SK-N-SH treated with all-trans-retinoic acid at 6 μM for 48 hours (cell line): ENCODE results near the gene FGF14.

Experiments used
- ATAC-seq: fragments of 200-7000 bp; cut with Tn5 transposase; 3 replicates; pipeline ENCODE4 v1.9.1; 2020; ENCODE audit warnings: mild to moderate bottlenecking, moderate library complexity
- ARNTL ChIP-seq: fragments of 450-650 bp; formaldehyde crosslinking; IDR thresholded peaks from 2 replicates; pipeline ENCODE4 v1.5.0; 2020; ENCODE audit warnings: low read depth, mild to moderate bottlenecking, moderate library complexity, borderline replicate concordance
- BACH2 ChIP-seq: fragments of 250-450 bp; sonication (Bioruptor Pico); IDR thresholded peaks from 2 replicates; pipeline ENCODE4 v1.9.0; 2021; ENCODE audit warnings: mild to moderate bottlenecking, borderline replicate concordance
- CSDC2 ChIP-seq: fragments of 250-450 bp; sonication (Bioruptor Pico); IDR thresholded peaks from 2 replicates; pipeline ENCODE4 v1.5.0; 2020; ENCODE audit warnings: mild to moderate bottlenecking, moderate library complexity
- ESRRG ChIP-seq: fragments of 250-450 bp; sonication (Bioruptor Pico); IDR thresholded peaks from 2 replicates; pipeline ENCODE4 v1.6.1; 2021; ENCODE audit warnings: mild to moderate bottlenecking
- GLIS3 ChIP-seq: fragments of 250-450 bp; sonication (Bioruptor Pico); IDR thresholded peaks from 2 replicates; pipeline ENCODE4 v1.5.0; 2020; ENCODE audit warnings: mild to moderate bottlenecking, moderate library complexity
- ISL1 ChIP-seq: fragments of 250-450 bp; sonication (Bioruptor Pico); IDR thresholded peaks from 2 replicates; pipeline ENCODE4 v2.1.2; 2022; ENCODE audit warnings: mild to moderate bottlenecking, moderate library complexity
- OSR1 ChIP-seq: fragments of 250-450 bp; sonication (Bioruptor Pico); IDR thresholded peaks from 2 replicates; pipeline ENCODE4 v1.8.0; 2022; ENCODE audit warnings: moderate library complexity, mild to moderate bottlenecking, inconsistent platforms
- PPARA ChIP-seq: fragments of 250-450 bp; sonication (Bioruptor Pico); IDR thresholded peaks from 2 replicates; pipeline ENCODE4 v1.5.0; 2020; ENCODE audit warnings: mild to moderate bottlenecking, borderline replicate concordance
- RARB ChIP-seq: fragments of 250-450 bp; sonication (Bioruptor Pico); IDR thresholded peaks from 2 replicates; pipeline ENCODE4 v1.8.0; 2021; ENCODE audit warnings: mild to moderate bottlenecking, moderate library complexity
- SNAI2 ChIP-seq: fragments of 250-450 bp; sonication (Bioruptor Pico); IDR thresholded peaks from 2 replicates; pipeline ENCODE4 v1.5.0; 2020; ENCODE audit warnings: mild to moderate bottlenecking, moderate library complexity
- ZC3H10 ChIP-seq: fragments of 250-450 bp; sonication (Bioruptor Pico); IDR thresholded peaks from 2 replicates; pipeline ENCODE4 v1.5.1; 2021; ENCODE audit warnings: mild to moderate bottlenecking, moderate library complexity
- ZFP3 ChIP-seq: fragments of 250-450 bp; sonication (Bioruptor Pico); IDR thresholded peaks from 2 replicates; pipeline ENCODE4 v1.5.0; 2020; ENCODE audit warnings: mild to moderate bottlenecking, moderate library complexity
- ZFP30 ChIP-seq: fragments of 450-650 bp; formaldehyde crosslinking; IDR thresholded peaks from 2 replicates; pipeline ENCODE4 v1.5.0; 2022; ENCODE audit warnings: mild to moderate bottlenecking, moderate library complexity
- ZNF565 ChIP-seq: fragments of 450-650 bp; formaldehyde crosslinking; conservative IDR thresholded peaks from 2 replicates; pipeline ENCODE4 v1.5.0; 2020; ENCODE audit warnings: low read depth, mild to moderate bottlenecking, moderate library complexity
- ZNF70 ChIP-seq: fragments of 450-650 bp; formaldehyde crosslinking; IDR thresholded peaks from 2 replicates; pipeline ENCODE4 v1.5.0; 2020; ENCODE audit warnings: mild to moderate bottlenecking, moderate library complexity
- ZNF8 ChIP-seq: fragments of 450-650 bp; formaldehyde crosslinking; IDR thresholded peaks from 2 replicates; pipeline ENCODE4 v1.5.0; 2020; ENCODE audit warnings: mild to moderate bottlenecking, moderate library complexity
- TF ChIP-seq, protein P1 (sequence below): fragments of 250-450 bp; sonication (Bioruptor Pico); IDR thresholded peaks from 2 replicates; pipeline ENCODE4 v1.5.1; 2021; ENCODE audit warnings: mild to moderate bottlenecking, moderate library complexity
- TF ChIP-seq, protein P2 (sequence below): fragments of 250-450 bp; sonication (Bioruptor Pico); IDR thresholded peaks from 2 replicates; pipeline ENCODE4 v1.5.1; 2020; ENCODE audit warnings: low read depth, mild to moderate bottlenecking, moderate library complexity
- TF ChIP-seq, protein P3 (sequence below): fragments of 250-450 bp; sonication (Bioruptor Pico); IDR thresholded peaks from 2 replicates; pipeline ENCODE4 v1.8.0; 2021; ENCODE audit warnings: low read depth, mild to moderate bottlenecking, moderate library complexity, borderline replicate concordance
- TF ChIP-seq, protein P4 (sequence below): fragments of 250-450 bp; sonication (Bioruptor Pico); IDR thresholded peaks from 2 replicates; pipeline ENCODE4 v1.5.0; 2020; ENCODE audit warnings: mild to moderate bottlenecking, moderate library complexity

Gene FGF14

DNA sequence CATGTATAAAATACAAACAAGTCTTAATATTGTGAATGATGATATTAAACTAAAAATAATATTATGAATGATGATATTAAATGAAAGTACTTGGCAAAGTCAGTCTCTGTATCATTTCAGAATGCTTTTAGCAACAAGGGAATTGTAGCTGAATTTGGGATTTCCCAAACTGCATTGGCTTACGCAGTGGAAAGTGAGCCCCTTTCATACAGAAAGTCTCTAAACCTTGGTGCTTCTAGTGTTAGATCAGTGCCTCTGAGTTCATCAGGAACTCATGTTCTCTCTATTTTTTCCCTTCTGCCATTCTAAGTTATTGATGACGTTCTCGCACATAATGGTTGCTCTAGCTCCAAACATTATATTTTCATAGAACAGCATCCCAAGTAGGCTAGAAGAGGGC, 649.4 kb downstream of the FGF14 start (continued):
- TF ChIP-seq, protein P1, sequence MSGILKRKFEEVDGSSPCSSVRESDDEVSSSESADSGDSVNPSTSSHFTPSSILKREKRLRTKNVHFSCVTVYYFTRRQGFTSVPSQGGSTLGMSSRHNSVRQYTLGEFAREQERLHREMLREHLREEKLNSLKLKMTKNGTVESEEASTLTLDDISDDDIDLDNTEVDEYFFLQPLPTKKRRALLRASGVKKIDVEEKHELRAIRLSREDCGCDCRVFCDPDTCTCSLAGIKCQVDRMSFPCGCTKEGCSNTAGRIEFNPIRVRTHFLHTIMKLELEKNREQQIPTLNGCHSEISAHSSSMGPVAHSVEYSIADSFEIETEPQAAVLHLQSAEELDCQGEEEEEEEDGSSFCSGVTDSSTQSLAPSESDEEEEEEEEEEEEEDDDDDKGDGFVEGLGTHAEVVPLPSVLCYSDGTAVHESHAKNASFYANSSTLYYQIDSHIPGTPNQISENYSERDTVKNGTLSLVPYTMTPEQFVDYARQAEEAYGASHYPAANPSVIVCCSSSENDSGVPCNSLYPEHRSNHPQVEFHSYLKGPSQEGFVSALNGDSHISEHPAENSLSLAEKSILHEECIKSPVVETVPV (CRISPR knock-in tag) = no peak

DNA sequence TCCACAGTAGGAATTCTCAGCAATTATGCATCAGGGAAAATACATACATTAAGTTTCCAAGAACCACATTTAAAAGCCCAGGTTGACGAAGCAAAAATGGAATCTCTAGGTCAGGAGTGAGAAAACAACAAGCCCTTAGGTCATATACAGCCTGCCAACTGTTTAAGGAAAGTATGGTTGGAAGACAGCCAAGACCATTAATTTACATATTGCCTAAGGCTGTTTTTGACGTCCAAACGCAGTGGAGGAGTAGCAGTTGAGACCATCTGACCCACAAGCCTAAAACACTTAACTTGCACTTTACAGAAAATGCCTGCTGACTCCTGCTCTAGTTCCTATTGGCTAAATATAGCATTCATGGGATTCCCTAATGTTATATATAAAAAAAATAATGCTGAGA, 650.4 kb downstream of the FGF14 start:
- ATAC-seq = peak; percentile 65
- TF ChIP-seq PPARA (CRISPR knock-in tag) = no peak
- 0 out of 2 replicates have a peak, but pooled peaks have one; percentile 39 for TF ChIP-seq ISL1
- no peak for TF ChIP-seq ESRRG (CRISPR knock-in tag)

DNA sequence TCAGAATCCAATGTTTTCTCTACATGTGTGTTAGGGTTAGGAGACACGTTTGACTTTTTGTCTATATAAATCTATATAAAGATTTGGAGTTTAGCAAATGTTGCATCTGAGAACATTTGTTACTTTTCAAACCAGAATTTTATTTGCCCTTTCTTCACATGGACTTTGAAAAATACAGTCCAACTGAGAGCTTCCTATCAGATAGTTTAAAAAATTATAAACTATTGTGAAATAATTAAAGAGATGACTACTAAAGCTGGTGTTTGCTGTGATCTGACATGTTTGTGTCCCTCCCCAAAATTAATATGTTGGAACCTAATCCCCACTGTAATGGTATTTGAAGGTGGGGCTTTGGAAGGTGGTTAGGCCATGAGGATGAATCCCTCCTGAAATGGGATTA, 652.3 kb downstream of the FGF14 start:
- no peak for TF ChIP-seq ZFP30 (CRISPR knock-in tag)
- TF ChIP-seq BACH2 (CRISPR knock-in tag) = no peak
- no peak for TF ChIP-seq ESRRG (CRISPR knock-in tag)
- TF ChIP-seq ZFP3 (CRISPR knock-in tag) = no peak
- TF ChIP-seq, protein P2, sequence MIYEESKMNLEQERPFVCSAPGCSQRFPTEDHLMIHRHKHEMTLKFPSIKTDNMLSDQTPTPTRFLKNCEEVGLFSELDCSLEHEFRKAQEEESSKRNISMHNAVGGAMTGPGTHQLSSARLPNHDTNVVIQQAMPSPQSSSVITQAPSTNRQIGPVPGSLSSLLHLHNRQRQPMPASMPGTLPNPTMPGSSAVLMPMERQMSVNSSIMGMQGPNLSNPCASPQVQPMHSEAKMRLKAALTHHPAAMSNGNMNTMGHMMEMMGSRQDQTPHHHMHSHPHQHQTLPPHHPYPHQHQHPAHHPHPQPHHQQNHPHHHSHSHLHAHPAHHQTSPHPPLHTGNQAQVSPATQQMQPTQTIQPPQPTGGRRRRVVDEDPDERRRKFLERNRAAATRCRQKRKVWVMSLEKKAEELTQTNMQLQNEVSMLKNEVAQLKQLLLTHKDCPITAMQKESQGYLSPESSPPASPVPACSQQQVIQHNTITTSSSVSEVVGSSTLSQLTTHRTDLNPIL (CRISPR knock-in tag) = no peak
- no peak for TF ChIP-seq ZC3H10
- TF ChIP-seq PPARA (CRISPR knock-in tag) = no peak
- no peak for TF ChIP-seq ZNF8 (CRISPR knock-in tag)
- TF ChIP-seq ISL1 = no peak
- TF ChIP-seq, protein P3, sequence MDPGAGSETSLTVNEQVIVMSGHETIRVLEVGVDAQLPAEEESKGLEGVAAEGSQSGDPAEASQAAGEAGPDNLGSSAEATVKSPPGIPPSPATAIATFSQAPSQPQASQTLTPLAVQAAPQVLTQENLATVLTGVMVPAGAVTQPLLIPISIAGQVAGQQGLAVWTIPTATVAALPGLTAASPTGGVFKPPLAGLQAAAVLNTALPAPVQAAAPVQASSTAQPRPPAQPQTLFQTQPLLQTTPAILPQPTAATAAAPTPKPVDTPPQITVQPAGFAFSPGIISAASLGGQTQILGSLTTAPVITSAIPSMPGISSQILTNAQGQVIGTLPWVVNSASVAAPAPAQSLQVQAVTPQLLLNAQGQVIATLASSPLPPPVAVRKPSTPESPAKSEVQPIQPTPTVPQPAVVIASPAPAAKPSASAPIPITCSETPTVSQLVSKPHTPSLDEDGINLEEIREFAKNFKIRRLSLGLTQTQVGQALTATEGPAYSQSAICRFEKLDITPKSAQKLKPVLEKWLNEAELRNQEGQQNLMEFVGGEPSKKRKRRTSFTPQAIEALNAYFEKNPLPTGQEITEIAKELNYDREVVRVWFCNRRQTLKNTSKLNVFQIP (CRISPR knock-in tag) = no peak
- TF ChIP-seq, protein P4, sequence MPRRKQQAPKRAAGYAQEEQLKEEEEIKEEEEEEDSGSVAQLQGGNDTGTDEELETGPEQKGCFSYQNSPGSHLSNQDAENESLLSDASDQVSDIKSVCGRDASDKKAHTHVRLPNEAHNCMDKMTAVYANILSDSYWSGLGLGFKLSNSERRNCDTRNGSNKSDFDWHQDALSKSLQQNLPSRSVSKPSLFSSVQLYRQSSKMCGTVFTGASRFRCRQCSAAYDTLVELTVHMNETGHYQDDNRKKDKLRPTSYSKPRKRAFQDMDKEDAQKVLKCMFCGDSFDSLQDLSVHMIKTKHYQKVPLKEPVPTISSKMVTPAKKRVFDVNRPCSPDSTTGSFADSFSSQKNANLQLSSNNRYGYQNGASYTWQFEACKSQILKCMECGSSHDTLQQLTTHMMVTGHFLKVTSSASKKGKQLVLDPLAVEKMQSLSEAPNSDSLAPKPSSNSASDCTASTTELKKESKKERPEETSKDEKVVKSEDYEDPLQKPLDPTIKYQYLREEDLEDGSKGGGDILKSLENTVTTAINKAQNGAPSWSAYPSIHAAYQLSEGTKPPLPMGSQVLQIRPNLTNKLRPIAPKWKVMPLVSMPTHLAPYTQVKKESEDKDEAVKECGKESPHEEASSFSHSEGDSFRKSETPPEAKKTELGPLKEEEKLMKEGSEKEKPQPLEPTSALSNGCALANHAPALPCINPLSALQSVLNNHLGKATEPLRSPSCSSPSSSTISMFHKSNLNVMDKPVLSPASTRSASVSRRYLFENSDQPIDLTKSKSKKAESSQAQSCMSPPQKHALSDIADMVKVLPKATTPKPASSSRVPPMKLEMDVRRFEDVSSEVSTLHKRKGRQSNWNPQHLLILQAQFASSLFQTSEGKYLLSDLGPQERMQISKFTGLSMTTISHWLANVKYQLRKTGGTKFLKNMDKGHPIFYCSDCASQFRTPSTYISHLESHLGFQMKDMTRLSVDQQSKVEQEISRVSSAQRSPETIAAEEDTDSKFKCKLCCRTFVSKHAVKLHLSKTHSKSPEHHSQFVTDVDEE (CRISPR knock-in tag) = no peak
- no peak for ATAC-seq

DNA sequence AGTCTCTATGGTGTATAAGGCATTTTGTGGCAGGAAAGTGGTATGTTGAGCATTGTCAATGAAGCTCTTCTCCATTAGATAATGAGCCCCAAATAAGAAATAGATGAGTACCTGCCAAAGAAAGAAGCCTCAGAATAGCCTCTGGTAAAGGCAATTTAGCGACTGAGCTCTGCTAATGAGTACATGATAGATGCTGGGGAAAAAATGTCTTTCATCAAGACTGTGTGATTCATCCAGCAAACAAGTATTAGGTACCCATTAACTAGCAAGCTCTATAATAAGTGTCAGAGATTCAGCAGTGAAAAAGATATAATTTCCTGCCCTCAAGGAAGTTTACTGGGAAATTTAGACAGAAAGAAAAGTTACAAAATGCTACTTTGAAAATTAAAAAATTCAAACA, 654.8 kb downstream of the FGF14 start:
- no peak for ATAC-seq
- TF ChIP-seq ZNF70 (CRISPR knock-in tag) (no peak), ZNF8 (CRISPR knock-in tag) (no peak), GLIS3 (CRISPR knock-in tag) (no peak), ZFP30 (CRISPR knock-in tag) (no peak), CSDC2 (no peak), ARNTL (CRISPR knock-in tag) (no peak), OSR1 (CRISPR knock-in tag) (no peak), PPARA (CRISPR knock-in tag) (no peak), ZNF565 (CRISPR knock-in tag) (no peak)
- TF ChIP-seq, protein P1 (CRISPR knock-in tag) = no peak

DNA sequence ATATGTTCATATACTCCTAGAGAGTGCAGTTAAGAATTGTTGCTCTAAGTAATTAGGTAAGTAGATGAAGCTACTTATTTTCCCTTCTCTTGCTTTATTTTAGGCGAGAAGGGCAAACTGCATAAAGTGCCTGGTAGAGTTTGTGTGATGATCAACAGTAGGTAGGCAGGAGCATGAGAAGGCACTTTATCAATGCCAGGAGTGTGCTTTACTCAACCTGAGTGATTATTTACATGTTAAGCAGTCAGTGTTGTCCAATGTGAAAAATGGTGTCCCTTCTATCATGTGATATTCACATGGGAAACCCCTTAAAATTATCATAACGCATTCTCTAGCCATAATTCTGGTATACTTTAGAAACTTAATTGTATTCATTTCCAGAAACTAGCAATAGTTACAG, 655.3 kb downstream of the FGF14 start:
- no peak for ATAC-seq
- TF ChIP-seq, protein P3 (CRISPR knock-in tag) = no peak
- no peak for TF ChIP-seq CSDC2
- TF ChIP-seq RARB (CRISPR knock-in tag) = no peak
- TF ChIP-seq SNAI2 (CRISPR knock-in tag) = no peak
- TF ChIP-seq ZC3H10 = no peak
- TF ChIP-seq ZFP3 (CRISPR knock-in tag) = no peak
- no peak for TF ChIP-seq GLIS3 (CRISPR knock-in tag)
- no peak for TF ChIP-seq ZNF70 (CRISPR knock-in tag)
- TF ChIP-seq, protein P1 (CRISPR knock-in tag) = no peak
- TF ChIP-seq ARNTL (CRISPR knock-in tag) = no peak
- TF ChIP-seq, protein P2 (CRISPR knock-in tag) = no peak
- no peak for TF ChIP-seq OSR1 (CRISPR knock-in tag)
- TF ChIP-seq ZNF8 (CRISPR knock-in tag) = no peak
